Activated CD4-positive, alpha-beta T cell treated with anti-CD3 and anti-CD28 coated beads, Interleukin-2, amount 50 U/mL, for 1 hour (primary cell): ENCODE results near the gene TAP1.
A peak's percentile ranks its signal among the peaks of the same experiment; 100 is the strongest.
"Not testable (repeated sequence)": the region's sequence is repeated elsewhere in the genome, so short reads cannot be mapped to it uniquely, and the experiment has no call there.

ENCODE experiments used
- DNase-seq: peaks from one replicate; pipeline ENCODE4 v3.0.0-alpha.2; 2020

The TAP1 gene, protein sequence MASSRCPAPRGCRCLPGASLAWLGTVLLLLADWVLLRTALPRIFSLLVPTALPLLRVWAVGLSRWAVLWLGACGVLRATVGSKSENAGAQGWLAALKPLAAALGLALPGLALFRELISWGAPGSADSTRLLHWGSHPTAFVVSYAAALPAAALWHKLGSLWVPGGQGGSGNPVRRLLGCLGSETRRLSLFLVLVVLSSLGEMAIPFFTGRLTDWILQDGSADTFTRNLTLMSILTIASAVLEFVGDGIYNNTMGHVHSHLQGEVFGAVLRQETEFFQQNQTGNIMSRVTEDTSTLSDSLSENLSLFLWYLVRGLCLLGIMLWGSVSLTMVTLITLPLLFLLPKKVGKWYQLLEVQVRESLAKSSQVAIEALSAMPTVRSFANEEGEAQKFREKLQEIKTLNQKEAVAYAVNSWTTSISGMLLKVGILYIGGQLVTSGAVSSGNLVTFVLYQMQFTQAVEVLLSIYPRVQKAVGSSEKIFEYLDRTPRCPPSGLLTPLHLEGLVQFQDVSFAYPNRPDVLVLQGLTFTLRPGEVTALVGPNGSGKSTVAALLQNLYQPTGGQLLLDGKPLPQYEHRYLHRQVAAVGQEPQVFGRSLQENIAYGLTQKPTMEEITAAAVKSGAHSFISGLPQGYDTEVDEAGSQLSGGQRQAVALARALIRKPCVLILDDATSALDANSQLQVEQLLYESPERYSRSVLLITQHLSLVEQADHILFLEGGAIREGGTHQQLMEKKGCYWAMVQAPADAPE

DNA sequence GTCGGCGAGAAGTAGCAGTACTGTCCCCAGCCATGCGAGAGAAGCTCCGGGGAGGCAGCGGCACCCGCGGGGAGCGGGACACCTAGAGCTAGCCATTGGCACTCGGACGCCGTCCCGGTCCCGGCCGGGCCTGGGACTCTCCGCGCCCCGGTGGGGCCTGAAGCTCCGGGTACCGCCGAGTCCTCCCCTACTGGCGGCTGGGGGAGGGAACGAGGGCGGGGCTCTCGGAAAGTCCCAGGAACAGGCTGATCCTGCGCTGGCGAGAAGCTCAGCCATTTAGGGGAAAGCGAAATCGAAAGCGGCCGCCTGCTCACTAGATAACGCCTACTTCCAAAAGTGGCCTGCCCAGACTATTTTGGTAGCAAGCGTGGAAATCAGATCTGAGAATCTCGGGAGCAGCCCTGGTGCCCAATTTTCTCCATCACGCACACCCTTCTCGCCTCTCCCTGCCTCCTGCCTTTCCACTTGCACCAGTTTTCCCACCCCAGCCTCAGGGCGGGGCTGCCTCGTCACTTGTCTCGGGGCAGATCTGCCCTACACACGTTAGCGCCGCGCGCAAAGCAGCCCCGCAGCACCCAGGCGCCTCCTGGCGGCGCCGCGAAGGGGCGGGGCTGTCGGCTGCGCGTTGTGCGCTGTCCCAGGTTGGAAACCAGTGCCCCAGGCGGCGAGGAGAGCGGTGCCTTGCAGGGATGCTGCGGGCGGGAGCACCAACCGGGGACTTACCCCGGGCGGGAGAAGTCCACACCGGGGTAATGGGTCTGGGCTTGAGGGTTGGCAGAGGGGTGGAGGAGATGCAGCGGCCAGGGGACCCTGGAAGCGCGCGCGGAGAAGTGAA lies at the start of gene TAP1, which contains the start of gene PSMB9:
TSS of gene TAP1 (minus strand) at position 164 of the 835 bp plus-strand sequence. CDS start at position 96, 68 bp downstream.
TSS of gene PSMB9 (plus strand) at position 652 of the 835 bp plus-strand sequence. CDS start at position 690, 38 bp downstream.
- peak; percentile 93 for DNase-seq

DNA sequence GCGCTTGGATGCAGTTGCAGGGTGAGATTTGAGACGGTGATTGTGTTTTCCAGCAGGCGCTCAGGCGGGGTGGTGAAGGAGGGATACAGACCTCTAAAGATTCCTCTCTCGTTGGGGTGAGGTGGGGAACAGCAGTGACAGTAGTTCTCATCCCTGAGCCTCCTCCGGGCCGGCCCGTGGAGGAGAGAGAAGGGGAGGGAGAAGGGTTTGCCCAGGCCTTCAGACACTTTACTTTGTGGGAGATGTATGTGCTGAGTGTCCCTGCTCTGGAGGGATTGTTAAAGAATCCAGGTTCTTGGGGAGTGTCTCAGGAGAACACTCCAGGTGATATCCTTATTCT lies 41.5 kb upstream of the TAP1 start:
- DNase-seq, result no peak

DNA sequence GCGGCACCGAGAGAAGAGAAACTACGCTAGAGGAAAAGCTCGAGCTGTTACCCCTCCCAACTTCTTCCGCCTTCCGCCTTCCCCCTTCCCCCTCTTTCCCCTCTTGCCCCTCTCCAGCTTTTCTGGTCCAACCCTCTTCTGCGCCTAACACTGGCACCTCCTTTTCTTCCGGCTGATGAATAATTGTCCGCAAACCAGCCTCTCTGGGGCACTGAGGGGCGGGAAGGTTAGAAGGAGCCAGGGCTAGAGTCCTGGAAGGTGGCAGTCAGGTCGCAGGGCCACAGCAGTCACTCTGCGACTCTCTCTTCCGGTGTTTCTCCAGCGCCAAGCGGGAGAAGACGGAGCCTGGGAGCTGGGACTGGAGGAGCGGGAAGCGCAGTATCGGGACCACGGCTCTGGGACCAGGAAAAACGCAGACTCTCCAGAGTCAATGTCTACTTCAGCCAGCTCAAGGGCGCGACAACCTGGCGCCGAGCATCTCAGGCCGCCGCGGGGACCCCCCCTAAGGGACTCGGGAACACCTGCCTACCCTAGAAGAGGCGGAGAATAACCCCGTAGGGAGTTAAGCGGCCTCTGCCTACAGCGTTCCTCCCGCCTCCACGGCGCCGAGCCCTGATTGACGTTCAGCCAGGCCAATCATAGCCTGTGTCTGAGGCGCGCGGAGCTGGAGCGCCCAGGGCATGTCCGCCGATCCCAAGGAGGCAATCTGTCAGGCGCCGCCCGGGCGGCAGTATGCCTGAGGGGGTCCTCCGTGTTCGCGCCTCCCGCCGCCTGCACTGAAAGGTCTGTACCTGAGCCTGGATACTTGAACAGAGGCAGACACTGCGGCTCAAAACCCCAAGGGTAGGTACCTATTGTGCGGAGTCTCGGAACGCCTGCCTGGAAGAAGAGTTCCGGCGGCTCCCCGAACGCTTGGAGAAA lies 40.8 kb upstream of the TAP1 start:
- peak; percentile 94 for DNase-seq

DNA sequence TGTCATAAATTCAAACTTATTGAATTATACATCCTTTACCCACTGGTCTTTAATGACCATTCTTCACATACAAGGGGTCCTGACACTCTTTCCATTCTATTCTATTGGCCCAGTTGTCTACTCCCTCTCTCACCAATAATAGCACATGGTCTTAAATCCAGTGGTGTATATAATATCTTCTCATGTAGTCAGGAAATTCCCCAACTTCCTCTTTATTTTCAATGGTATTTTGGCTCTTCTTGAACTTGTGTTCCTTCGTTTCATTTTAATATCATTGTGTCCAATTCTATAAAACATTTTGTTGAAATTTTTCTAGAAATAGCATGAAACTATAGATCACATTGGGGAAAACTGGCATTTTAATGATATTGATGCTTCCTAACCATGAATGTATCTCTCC lies 37.3 kb upstream of the TAP1 start:
- DNase-seq, result no peak

DNA sequence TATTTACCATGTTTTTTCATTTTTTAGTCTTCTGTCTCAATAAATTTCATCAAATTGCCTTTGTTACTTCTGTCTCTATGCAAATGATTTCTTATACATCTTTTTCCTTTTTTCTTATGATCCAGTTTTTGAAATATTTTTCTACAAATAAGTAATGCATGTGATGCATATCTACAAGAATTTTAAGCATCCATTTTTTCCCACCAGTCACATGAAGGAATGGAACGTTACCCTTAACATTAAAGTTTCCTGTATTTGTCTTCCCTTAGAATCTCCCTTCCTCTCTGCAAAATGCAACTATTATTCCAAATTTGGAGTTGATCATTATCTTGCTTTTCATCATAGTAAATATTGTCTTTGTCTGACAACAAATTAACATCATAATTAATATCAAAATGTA lies 36.0 kb upstream of the TAP1 start:
- no peak for DNase-seq

DNA sequence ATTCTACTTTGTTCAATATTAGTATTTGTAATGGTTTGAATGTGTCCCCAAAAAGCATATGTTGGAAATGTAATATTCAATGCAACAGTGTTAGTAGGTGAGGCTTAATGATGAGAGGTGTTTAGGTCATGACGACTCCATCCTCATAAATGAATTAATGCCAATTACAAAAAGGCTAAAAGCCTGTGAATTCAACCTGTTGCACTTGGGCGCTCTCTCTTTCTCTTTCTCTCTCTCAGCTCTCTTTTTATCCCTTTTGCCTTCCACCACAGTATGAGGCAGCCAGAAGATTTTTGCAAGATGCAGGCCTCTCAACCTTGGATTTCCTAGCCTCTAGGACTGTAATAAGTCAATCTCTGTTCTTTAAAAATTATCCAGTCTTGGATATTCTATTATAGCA lies 35.1 kb upstream of the TAP1 start:
- DNase-seq, result no peak

DNA sequence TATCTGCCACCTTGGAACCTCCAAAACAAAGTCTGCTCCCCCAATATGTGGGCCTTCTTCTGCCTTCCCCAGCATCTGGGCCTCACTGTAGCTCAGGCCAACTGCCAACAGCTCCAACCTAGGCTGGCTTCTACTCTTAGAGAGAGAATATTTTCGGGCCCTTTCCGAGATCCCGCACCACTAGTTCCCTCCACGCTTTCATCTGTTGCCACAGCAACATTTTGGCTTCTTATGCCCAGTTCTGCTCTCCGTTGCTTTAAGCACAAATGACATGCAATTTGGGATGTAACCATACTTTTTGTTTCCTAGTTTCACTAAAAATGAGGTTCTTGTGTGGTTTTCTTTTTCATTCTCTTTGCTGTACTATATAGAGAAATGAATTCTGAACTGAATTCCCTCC lies 34.1 kb upstream of the TAP1 start:
- DNase-seq, result no peak

DNA sequence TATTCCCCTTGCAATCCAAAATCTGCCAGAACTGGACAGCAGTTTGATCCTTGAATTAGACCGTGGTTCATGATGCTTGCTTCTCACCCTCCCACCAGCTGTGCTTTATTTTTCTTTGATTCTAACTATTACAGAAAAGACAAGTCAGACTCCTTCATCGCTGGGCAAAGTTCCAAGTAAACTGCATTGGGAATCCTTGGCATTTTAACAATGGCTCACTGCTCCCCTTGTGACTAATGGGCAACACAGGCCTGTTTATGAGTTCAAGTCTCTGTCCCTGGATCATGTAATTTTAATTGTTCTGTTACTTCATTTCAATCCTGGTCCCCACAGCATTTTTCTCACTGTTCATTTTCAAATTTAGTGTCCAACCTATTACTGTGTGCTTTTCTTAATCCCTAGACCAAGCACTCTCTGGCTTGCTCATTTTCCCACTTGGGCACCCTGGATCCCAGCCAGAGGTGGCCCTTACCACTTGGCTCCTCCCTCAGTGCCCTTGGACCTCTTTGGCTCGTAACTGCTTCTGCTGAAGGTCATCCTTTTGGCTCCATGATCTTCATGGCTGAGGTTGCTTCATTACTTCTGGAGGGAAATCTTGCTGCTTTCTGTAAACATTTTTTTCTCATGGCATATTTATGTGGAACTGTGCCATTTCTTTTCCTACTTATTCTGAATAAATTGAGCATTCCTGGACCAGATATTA lies 33.3 kb upstream of the TAP1 start:
- no peak for DNase-seq

DNA sequence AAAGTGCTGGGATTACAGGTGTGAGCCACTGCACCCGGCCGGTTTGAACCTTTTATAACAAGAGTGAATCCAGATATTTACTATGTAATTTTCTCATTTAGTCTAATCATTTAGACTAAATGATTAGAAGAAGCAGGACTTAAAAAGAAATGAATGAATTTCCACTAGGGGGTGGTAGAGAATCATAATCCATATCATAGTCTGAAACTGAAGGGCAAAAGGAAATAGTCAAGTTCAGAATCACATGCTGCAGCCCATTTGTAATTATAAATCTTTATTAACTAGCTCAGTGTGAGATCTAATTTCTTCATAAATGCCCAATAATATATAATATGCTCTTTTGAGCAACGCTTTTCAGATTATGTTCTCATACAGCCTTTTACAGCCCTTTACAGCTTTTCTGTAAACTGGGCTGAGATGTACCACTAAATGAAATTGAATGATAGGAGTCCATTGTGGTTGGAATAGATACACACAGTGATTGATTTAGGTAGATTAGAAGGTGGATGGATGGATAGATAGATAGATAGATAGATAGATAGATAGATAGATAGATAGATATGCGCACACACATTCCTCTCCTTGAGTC lies 32.3 kb upstream of the TAP1 start:
- no peak for DNase-seq

DNA sequence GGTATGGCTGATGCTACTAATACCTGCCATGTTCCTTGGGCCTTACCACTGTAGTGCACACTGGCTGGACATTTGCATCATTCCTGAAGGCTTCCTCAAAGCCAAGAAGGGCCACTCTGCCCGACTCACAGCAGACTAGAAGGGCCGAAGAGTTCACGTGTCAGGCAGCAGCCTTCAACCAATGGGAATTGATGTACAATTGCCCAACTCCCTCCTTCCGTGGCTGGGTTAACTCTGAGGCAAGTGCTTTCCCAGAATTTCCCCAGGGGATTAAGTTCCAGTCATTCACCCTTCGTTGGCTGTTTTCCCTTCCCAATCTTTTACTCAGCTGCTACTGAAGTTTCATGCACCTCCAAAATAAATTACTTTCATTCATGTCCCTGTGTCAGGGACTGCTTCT lies 30.3 kb upstream of the TAP1 start:
- no peak for DNase-seq

DNA sequence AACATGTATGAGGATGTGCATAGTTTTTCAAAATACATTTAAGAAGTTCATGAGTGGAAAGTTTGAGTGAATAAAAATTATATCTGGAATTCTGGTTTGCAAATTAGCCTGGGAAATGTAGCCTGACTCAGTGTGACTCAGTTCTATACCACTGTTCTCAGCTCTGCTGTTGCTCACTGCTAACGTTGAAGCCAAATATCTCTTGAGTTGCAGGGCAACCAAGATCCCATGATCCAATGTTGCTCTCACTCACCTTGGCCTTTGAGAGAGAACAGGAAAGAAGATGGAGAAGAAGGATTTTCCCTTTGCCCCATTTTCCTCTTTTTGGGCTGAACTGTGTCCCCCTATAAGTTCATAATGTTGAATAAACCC lies 29.4 kb upstream of the TAP1 start:
- no peak for DNase-seq

DNA sequence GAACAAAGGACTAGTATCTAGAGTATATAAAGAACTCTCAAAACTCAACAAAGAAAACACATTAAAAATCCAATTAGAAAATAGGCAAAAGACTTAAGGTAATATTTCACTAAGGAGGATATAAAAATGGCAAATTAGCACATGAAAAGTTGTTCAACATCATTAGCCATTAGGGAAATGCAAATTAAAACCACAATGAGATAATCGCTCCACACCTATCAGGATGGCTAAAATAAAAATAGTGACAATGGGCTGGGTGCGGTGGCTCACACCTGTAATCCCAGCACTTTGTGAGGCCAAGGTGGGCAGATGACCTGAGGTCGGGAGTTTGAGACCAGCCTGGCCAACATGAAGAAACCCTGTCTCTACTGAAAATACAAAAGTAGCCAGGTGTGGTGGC lies 27.5 kb upstream of the TAP1 start:
- not testable (repeated sequence) for DNase-seq

DNA sequence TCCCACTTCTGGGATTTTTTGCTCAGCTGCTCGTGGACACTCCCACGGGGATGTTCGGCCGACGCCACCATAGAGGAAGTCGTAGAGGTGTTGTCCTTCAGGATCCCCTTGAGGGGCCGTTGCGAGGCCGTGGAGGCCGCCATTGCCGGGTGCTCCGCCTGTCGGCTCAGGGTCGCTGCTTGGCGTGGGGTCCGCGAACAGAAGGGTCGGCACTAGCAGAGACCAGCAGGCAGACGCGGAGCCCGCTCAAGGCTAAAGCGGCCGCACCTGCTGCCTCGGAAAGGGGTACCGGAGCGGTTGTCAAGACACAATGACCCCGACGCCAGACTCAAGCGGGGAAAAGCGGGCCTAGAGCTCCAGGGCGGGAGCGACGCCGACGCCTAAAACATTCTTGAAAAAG lies 26.2 kb upstream of the TAP1 start:
- DNase-seq, result no peak

DNA sequence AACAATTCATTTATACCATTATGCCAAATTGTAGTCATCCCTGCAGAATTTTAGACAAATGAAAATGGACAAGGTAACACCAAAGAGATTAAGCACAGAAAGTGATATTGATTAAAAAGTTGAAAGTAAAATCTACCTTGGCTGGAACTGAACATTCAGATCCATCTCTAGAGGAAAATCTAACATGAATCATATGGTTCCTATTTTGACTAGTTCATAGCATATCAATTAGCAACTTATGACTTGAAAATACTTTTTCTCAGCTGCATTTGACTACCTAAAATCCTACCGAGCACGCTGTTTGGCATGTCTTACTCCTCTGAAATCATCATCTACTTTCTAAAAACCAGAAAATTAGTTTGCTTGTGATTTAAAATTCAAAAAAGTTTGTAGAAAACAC lies 23.1 kb upstream of the TAP1 start:
- DNase-seq, result no peak

DNA sequence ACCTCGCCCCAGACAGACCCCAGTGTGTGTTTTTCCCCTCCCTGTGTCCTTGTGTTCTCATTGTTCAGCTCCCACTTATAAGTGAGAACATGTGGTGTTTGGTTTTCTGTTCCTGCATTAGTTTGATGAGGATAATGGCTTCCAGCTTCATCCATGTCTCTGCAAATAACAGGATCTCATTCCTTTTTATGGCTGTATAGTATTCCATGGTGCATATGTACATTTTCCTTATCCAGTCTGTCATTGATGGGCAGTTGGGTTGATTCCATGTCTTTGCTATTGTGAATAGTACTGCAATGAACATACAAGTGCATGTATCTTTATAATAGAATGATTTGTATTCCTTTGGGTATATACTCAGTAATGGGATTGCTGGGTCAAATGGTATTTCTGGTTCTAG lies 20.4 kb upstream of the TAP1 start:
- not testable (repeated sequence) for DNase-seq

DNA sequence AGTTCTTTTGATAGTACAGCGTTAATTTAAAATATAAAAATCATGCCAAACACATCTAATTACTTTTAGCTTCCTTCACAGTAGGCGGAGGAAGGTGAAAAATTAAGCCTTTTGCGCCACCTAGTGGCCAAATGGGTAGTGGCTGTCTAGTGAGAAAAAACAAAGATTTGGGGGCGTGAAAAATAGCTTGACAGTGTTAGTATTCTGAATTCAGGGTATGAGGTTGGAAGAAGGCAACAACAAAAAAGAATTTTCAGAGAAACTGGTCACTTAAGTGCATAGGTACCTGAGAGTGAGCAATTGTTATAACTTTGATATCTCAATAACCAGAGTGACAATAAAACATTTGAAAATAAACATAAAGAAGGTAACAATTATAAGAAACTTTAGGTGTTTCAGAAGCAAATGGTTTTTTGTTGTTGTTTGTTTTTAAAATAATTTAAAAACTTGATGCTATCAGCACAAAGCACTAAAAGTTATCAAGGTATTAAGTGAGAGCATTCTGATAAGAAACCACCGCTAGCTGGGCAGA lies 14.8 kb upstream of the TAP1 start:
- peak; percentile 89 for DNase-seq

DNA sequence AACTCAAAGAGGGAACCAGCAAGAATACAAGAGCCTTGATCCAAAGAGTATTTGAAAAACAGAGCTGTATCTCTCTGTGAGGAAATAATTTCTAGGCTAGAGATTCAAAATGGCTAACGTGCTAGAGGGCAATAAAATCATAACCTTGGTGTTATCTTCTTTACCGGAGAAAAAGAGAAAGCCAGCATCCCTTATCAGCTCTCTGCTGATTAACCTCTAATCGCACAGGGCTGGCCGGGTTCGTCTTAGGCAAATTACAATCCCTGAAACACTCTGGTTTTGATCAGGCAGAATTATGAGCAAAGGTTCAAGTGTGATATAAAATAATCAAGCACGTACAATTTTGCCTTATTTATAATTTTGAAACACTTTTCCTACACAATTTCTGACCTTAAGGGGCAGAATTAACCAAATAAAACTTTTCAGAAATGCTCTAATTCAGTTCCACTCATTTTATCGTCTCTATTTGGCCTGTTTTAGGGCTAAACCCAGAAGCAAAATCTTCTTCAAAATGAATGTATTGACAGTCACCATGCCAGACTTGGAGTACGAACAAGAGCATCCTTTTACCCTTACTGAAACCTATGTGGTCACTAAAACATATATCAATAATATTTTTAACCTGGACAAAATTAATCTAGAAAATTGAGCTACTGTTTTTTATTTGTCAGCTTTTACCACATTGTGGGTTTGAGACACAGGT lies 14.2 kb upstream of the TAP1 start:
- no peak for DNase-seq

DNA sequence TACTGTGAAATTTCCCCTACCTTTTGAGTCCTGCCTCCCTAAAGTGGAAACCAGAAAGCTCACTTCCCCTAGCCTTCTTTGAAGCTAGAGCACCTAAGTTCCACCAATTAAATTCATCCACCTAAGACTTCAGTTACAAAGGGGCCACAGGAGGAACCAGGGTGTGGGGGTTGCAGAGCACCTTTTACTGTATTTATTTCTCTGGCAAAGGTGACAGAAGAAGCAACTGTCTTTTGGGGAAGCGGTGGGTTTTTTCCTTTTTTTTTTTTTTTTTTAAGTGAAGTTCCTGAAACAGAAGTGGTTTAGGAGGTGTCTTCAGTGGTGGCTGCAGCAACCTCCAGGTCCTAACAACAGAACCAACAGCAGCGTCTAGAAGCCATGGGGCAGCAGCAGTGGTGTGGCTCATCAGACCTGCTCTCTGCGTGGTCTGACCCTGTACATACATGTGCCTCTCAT lies 13.5 kb upstream of the TAP1 start:
- DNase-seq, result no peak

DNA sequence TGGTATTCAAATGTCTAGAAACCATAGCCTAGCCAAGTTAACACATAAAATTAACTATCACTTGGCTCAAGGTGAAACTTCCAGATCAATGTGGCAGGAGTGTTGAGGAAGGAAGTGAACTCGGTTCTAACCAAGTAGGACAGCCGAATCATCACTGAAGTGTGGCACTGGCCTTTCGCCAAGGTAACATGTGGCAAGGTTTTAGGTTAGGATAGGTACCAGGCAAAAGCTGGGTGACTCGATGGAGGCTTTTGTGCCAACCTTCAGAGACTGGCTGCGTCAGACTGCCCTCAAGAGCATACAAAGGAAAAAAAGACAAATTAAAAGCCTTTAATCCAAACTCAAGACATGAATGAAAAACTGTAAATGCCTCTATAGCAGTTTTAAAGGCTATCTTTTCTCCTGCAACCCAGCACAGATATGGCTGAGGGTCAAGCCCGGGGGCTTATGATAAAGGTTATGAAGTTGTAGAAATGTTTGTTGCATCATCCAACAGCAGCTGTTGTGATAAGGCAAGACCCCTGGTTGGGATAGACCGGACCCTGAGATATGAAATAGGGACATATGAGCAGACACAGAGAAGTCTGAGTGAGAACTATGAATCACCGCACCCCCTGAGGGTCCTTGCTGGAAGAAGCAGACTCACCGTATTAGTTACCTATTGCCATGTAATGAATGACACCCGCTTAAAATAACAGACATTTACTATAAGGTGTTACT lies 12.4 kb upstream of the TAP1 start:
- no peak for DNase-seq

DNA sequence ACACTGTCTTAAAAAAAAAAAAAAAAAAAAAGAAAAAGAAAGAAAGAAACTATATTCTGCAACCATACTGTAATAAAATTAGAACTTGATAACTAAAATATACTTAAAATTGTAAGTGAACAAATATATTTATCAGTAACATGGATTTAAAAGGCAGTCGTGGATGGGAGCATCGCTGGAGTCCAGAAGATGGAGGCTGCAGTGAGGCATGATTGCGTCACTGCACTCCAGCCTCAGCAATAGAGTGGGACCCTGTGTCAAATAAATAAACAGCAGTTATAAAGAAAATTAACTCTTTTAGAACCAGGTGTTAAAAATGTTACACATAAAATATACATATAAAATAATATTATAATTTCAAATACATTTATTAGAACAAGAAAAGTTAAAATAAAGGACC lies 9.2 kb upstream of the TAP1 start:
- DNase-seq, result no peak
